ENCODE measurements around the gene CNTN1.

- no peak for TF ChIP-seq CTCF (IDR thresholded peaks at IDR 0.05)
- no peak for TF ChIP-seq POLR2A (IDR thresholded peaks at IDR 0.05)
Measured at GRCh38 chr12:41103614-41104013, 411.4 kb downstream of the CNTN1 start.

Measured in lower leg skin (tissue), 3 donors.